ENCODE results near the gene NETO1.

GRCh38 chr18:72898870-72899269, 31.1 kb upstream of the NETO1 start:
- TF ChIP-seq, protein P1, sequence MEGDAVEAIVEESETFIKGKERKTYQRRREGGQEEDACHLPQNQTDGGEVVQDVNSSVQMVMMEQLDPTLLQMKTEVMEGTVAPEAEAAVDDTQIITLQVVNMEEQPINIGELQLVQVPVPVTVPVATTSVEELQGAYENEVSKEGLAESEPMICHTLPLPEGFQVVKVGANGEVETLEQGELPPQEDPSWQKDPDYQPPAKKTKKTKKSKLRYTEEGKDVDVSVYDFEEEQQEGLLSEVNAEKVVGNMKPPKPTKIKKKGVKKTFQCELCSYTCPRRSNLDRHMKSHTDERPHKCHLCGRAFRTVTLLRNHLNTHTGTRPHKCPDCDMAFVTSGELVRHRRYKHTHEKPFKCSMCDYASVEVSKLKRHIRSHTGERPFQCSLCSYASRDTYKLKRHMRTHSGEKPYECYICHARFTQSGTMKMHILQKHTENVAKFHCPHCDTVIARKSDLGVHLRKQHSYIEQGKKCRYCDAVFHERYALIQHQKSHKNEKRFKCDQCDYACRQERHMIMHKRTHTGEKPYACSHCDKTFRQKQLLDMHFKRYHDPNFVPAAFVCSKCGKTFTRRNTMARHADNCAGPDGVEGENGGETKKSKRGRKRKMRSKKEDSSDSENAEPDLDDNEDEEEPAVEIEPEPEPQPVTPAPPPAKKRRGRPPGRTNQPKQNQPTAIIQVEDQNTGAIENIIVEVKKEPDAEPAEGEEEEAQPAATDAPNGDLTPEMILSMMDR (conservative IDR thresholded peaks at IDR 0.05; ENCODE audit: low read length): no peak
- no peak for TF ChIP-seq EZH2phosphoT487 (IDR thresholded peaks at IDR 0.05; ENCODE audit: borderline replicate concordance, low read depth, low read length)
